ENCODE results near the gene PARP2.

The PARP2 gene

GRCh38 chr14:20386276-20386855, 42.9 kb downstream of the PARP2 start:
- Histone ChIP-seq H3K4me1 (ENCODE audit: low read depth, poor library complexity, severe bottlenecking) (no peaks in the 10 kb centered on the region), H3K9ac (no peak overlapping the region), H3K79me2 (ENCODE audit: insufficient read depth, low read depth) (no peaks in the 10 kb centered on the region), H3K36me3 (ENCODE audit: insufficient read depth) (no peaks in the 10 kb centered on the region), H3K27ac (no peak overlapping the region), H4K20me1 (ENCODE audit: insufficient read depth) (no peaks in the 10 kb centered on the region), H3K27me3 (ENCODE audit: insufficient read depth, low read depth) (no peaks in the 10 kb centered on the region), H2AFZ (ENCODE audit: low read depth) (no peak overlapping the region), H3K4me3 (IDR thresholded peaks at IDR 0.05; ENCODE audit: insufficient read depth, low read depth, low read length) (no peak overlapping the region), H3K4me2 (no peak overlapping the region)
- TF ChIP-seq CTCF (conservative IDR thresholded peaks at IDR 0.05; ENCODE audit: low read depth, low read length) = no peak

DNA sequence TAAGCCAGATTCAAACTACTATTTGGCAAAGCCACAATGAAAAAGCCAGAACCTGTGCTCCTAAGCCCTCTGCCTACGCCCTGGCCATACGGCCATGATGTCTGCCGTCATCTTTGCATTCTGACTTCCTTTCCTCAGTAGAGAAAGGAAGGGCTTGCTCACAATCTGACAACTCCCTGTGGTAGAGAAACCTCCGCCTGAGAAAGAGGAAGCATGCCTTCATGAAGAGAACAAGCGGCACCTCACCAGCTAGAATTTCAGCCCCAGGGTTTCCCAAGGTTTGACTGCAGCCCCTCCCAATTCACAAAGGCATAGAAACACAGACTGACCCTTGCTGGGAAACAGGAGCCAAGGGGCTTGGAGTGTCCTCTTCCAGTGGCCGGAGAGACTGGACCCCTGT, 44.1 kb downstream of the PARP2 start:
- no peak overlapping the region for H3K4me2 ChIP-seq
- H2AFZ ChIP-seq (ENCODE audit: low read depth) = no peak overlapping the region
- no peaks in the 10 kb centered on the region for H3K36me3 ChIP-seq (ENCODE audit: insufficient read depth)
- no peak overlapping the region for H3K9ac ChIP-seq
- no peak overlapping the region for H3K27ac ChIP-seq
- TF ChIP-seq CTCF (conservative IDR thresholded peaks at IDR 0.05; ENCODE audit: low read depth, low read length) = no peak
- no peaks in the 10 kb centered on the region for H3K27me3 ChIP-seq (ENCODE audit: insufficient read depth, low read depth)
- H3K4me3 ChIP-seq (IDR thresholded peaks at IDR 0.05; ENCODE audit: insufficient read depth, low read depth, low read length) = no peak overlapping the region
- H3K4me1 ChIP-seq (ENCODE audit: low read depth, poor library complexity, severe bottlenecking) = no peaks in the 10 kb centered on the region
- H3K79me2 ChIP-seq (ENCODE audit: insufficient read depth, low read depth) = no peaks in the 10 kb centered on the region
- H4K20me1 ChIP-seq (ENCODE audit: insufficient read depth) = no peaks in the 10 kb centered on the region

DNA sequence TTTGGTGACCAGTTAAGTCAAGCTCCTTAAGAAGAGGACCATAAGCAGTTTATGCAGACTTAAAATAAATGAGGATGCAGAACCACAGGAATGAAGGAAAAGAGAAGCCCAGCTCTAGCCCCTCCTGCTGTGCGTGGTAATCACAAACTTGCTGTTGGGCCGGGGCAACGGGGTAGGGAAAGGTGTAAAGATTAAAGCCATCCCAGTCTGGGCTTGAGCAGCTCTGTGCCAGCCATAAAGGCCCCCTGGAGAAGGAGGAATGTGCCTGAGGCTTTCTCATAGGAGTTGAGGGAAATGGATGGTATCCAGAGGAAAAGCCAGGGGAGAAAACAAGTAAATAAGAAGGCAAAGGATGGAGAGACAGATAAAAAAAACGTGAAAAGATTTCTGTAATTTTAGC, 44.7 kb downstream of the PARP2 start:
- Histone ChIP-seq H4K20me1 (ENCODE audit: insufficient read depth) (no peaks in the 10 kb centered on the region), H3K4me2 (no peak overlapping the region), H2AFZ (ENCODE audit: low read depth) (no peak overlapping the region), H3K27me3 (ENCODE audit: insufficient read depth, low read depth) (no peaks in the 10 kb centered on the region), H3K36me3 (ENCODE audit: insufficient read depth) (no peaks in the 10 kb centered on the region), H3K79me2 (ENCODE audit: insufficient read depth, low read depth) (no peaks in the 10 kb centered on the region), H3K4me3 (IDR thresholded peaks at IDR 0.05; ENCODE audit: insufficient read depth, low read depth, low read length) (no peak overlapping the region), H3K27ac (no peak overlapping the region), H3K9ac (no peak overlapping the region), H3K4me1 (ENCODE audit: low read depth, poor library complexity, severe bottlenecking) (no peaks in the 10 kb centered on the region)
- no peak for TF ChIP-seq CTCF (conservative IDR thresholded peaks at IDR 0.05; ENCODE audit: low read depth, low read length)

DNA sequence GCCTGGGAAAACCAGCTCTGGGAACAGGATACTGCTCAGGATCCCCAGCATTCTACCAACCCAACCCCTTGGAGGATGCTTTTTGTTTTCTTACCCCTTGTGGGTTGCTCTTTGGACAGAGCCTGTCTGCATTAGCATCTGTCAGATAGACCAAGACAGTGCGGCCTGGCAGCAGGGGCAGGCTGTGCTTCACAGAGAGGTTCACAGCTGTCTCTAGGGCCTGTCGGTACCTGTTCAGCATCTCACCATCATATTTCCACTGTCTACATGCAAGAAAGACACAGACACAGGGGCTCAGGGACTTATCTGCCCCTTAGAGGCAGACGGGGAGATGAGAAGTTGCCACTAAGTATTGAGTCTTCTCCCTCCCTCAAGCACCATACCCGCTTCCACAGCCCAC, 48.1 kb downstream of the PARP2 start:
- Histone ChIP-seq H3K36me3 (ENCODE audit: insufficient read depth) (no peaks in the 10 kb centered on the region), H3K79me2 (ENCODE audit: insufficient read depth, low read depth) (no peaks in the 10 kb centered on the region), H4K20me1 (ENCODE audit: insufficient read depth) (no peaks in the 10 kb centered on the region), H2AFZ (ENCODE audit: low read depth) (no peak overlapping the region), H3K27me3 (ENCODE audit: insufficient read depth, low read depth) (no peaks in the 10 kb centered on the region), H3K27ac (no peak overlapping the region), H3K4me1 (ENCODE audit: low read depth, poor library complexity, severe bottlenecking) (peaks cover 14% of the 10 kb centered on the region), H3K9ac (no peak overlapping the region), H3K4me2 (no peak overlapping the region), H3K4me3 (IDR thresholded peaks at IDR 0.05; ENCODE audit: insufficient read depth, low read depth, low read length) (no peak overlapping the region)
- no peak for TF ChIP-seq CTCF (conservative IDR thresholded peaks at IDR 0.05; ENCODE audit: low read depth, low read length)
